ENCODE measurements around the gene FCGR3A.
"Not testable (repeated sequence)": the region's sequence is repeated elsewhere in the genome, so short reads cannot be mapped to it uniquely, and the experiment has no call there.

DNA sequence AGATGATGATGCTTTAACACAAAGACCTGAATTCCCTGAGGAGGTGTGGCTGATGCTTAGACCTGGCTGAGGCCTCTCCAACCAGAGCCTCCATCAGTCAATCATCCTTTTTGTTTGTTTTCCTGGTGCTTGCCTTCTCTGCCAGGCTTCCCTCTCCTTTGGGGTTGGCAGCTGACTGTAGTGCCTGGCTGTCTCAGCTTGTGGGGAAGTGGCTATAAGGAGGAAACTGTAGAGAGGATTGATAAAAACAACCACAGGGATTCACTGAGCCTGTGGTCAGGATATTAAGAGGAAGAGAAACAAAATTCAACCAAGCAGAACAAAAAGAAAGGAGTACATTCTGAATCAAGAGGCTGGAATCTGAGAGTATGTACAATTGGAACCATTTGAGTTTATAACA lies 27.1 kb upstream of the FCGR3A start:
- TF ChIP-seq, protein P1, sequence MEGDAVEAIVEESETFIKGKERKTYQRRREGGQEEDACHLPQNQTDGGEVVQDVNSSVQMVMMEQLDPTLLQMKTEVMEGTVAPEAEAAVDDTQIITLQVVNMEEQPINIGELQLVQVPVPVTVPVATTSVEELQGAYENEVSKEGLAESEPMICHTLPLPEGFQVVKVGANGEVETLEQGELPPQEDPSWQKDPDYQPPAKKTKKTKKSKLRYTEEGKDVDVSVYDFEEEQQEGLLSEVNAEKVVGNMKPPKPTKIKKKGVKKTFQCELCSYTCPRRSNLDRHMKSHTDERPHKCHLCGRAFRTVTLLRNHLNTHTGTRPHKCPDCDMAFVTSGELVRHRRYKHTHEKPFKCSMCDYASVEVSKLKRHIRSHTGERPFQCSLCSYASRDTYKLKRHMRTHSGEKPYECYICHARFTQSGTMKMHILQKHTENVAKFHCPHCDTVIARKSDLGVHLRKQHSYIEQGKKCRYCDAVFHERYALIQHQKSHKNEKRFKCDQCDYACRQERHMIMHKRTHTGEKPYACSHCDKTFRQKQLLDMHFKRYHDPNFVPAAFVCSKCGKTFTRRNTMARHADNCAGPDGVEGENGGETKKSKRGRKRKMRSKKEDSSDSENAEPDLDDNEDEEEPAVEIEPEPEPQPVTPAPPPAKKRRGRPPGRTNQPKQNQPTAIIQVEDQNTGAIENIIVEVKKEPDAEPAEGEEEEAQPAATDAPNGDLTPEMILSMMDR (conservative IDR thresholded peaks at IDR 0.05; ENCODE audit: low read length): not testable (repeated sequence)
- TF ChIP-seq EZH2phosphoT487 (IDR thresholded peaks at IDR 0.05; ENCODE audit: borderline replicate concordance, low read depth, low read length): not testable (repeated sequence)

Data from OCI-LY7 (cell line).